HCT116 (cell line): ENCODE results near the gene DDX60. TPM values are rescaled to one million over a fixed set of nuclear protein-coding genes. Genes with fewer than 3 reads are reported as not detected.

ENCODE experiments used
- ATAC-seq: fragments of 200-7000 bp; cut with Tn5 transposase; 2 replicates; pipeline ENCODE4 v1.9.1; 2020; ENCODE audit warnings: mild to moderate bottlenecking, moderate library complexity
- BruUV-seq: library from RNA; stranded (reverse); fragments of 400-500 nt; replicated peaks from 2 replicates; lab custom pipeline; 2021; lab: Mats Ljungman, UMichigan
- CTCF ChIA-PET: fragments of 300-600 bp; sonication (Branson Sonifier 250); formaldehyde crosslinking; loops from one replicate; lab custom pipeline; 2021; ENCODE audit warnings: antibody characterized with exemption; lab: Charles Lee
- POLR2A ChIA-PET: fragments of 300-600, 350-600 bp; sonication (Branson Sonifier 250); formaldehyde crosslinking; loops from one replicate; lab custom pipeline; 2021; ENCODE audit warnings: antibody characterized with exemption; lab: Charles Lee
- RAD21 ChIA-PET, 2 experiments: fragments of 300-600 bp; sonication (Branson Sonifier 250); formaldehyde crosslinking; loops; one replicate each; lab custom pipeline; 2023; ENCODE audit warnings: low total read pairs in 2 of 2; ENCODE audit not compliant: uncharacterized antibody in 2 of 2, unreplicated experiment in 2 of 2, low non-redundant PET in 1 of 2; lab: Charles Lee
- DNase-seq: peaks from one replicate; pipeline ENCODE4 v3.0.0-alpha.2; 2010; ENCODE audit warnings: low read depth, low spot score
- H2AFZ ChIP-seq: fragments of 200-600 bp; shearing (Covaris generic), sonication (generic); 2 replicates; pipeline ENCODE4 v1.6.1; 2017; ENCODE audit warnings: low read depth, mixed run types, mixed read lengths, antibody characterized with exemption, low read length; ENCODE audit not compliant: poor library complexity, severe bottlenecking
- H3K27ac ChIP-seq: 2 replicates; pipeline ENCODE4 v1.5.1; 2012; ENCODE audit warnings: low read depth, low read length
- H3K27me3 ChIP-seq: fragments of 200-600 bp; sonication (generic); 2 replicates; pipeline ENCODE4 v1.6.1; 2016; ENCODE audit warnings: mixed run types, low read length, mixed read lengths; ENCODE audit not compliant: insufficient read depth
- H3K36me3 ChIP-seq, 2 experiments: fragments of 200-500 bp in 1 of 2; fragments of 200-600 bp in 1 of 2; sonication (Bioruptor generic) in 1 of 2; sonication (generic) in 1 of 2; 2 replicates each; pipeline versions ENCODE4 v1.5.1 to v1.6.1; 2014 to 2016; ENCODE audit warnings: low read length in 2 of 2, inconsistent platforms in 1 of 2, mixed read lengths in 1 of 2, mixed run types in 1 of 2; ENCODE audit not compliant: insufficient read depth in 2 of 2, control insufficient read depth in 1 of 2
- H3K4me1 ChIP-seq, 2 experiments: fragments of 200-600 bp in 1 of 2; sonication (generic) in 1 of 2; 2 replicates each; pipeline versions ENCODE4 v1.5.1 to v1.6.1; 2012 to 2017; ENCODE audit warnings: low read length in 2 of 2, inconsistent platforms in 1 of 2, mild to moderate bottlenecking in 1 of 2, mixed read lengths in 1 of 2, mixed run types in 1 of 2, moderate library complexity in 1 of 2; ENCODE audit not compliant: insufficient read depth in 2 of 2, control insufficient read depth in 1 of 2
- H3K4me2 ChIP-seq: fragments of 200-600 bp; sonication (generic); 2 replicates; pipeline ENCODE4 v1.6.1; 2017; ENCODE audit warnings: mixed run types, low read length, mixed read lengths
- H3K4me3 ChIP-seq, 2 experiments: fragments of 200-600 bp in 1 of 2; sonication (generic) in 1 of 2; replicated peaks in 1 of 2; 2 replicates each; pipeline ENCODE4 v1.5.1; 2011 to 2016; ENCODE audit warnings: low read length in 2 of 2, control low read depth in 1 of 2, low read depth in 1 of 2, mild to moderate bottlenecking in 1 of 2, mixed read lengths in 1 of 2, mixed run types in 1 of 2
- H3K79me2 ChIP-seq: fragments of 200-600 bp; sonication (generic); 2 replicates; pipeline ENCODE4 v1.6.1; 2017; ENCODE audit warnings: mild to moderate bottlenecking, mixed run types, low read length, moderate library complexity, mixed read lengths; ENCODE audit not compliant: insufficient read depth
- H3K9ac ChIP-seq: fragments of 200-600 bp; sonication (generic); 2 replicates; pipeline ENCODE4 v1.6.1; 2016; ENCODE audit warnings: low read length, mixed read lengths
- H3K9me2 ChIP-seq: fragments of 200-600 bp; sonication (generic), shearing (Covaris generic); 2 replicates; pipeline ENCODE4 v1.6.1; 2017; ENCODE audit warnings: mixed run types, mild to moderate bottlenecking, moderate library complexity; ENCODE audit not compliant: insufficient read depth
- H3K9me3 ChIP-seq, 2 experiments: fragments of 200-500 bp in 1 of 2; fragments of 200-600 bp in 1 of 2; sonication (Bioruptor generic) in 1 of 2; sonication (generic) in 1 of 2; 2 replicates each; pipeline ENCODE4 v1.6.1; 2014 to 2017; ENCODE audit warnings: low read length in 2 of 2, mixed read lengths in 2 of 2, inconsistent platforms in 1 of 2, low read depth in 1 of 2, mild to moderate bottlenecking in 1 of 2, mixed run types in 1 of 2, moderate library complexity in 1 of 2; ENCODE audit not compliant: control insufficient read depth in 1 of 2, insufficient read depth in 1 of 2
- H4K20me1 ChIP-seq: fragments of 200-600 bp; sonication (generic), shearing (Covaris generic); 2 replicates; pipeline ENCODE4 v1.6.1; 2017; ENCODE audit warnings: mixed run types, mild to moderate bottlenecking, moderate library complexity; ENCODE audit not compliant: insufficient read depth
- CBX3 ChIP-seq: IDR thresholded peaks from 2 replicates; pipeline ENCODE4 v1.6.1; 2012; ENCODE audit warnings: low read depth
- ELF1 ChIP-seq: IDR thresholded peaks from 2 replicates; pipeline ENCODE4 v1.6.1; 2012; ENCODE audit warnings: low read depth, borderline replicate concordance
- EZH2 ChIP-seq: fragments of 200-600 bp; sonication (generic); IDR thresholded peaks from 2 replicates; pipeline ENCODE4 v1.6.1; 2017; ENCODE audit warnings: antibody characterized with exemption, mixed run types
- FOSL1 ChIP-seq: IDR thresholded peaks from 2 replicates; pipeline ENCODE4 v1.6.1; 2012; ENCODE audit warnings: low read depth
- POLR2A ChIP-seq: IDR thresholded peaks from 2 replicates; pipeline ENCODE4 v1.7.0; 2011; ENCODE audit warnings: borderline replicate concordance; ENCODE audit not compliant: insufficient read depth, insufficient read length; ENCODE audit errors: extremely low read depth
- POLR2AphosphoS5 ChIP-seq: IDR thresholded peaks from 2 replicates; pipeline ENCODE4 v1.6.1; 2011; ENCODE audit warnings: mild to moderate bottlenecking, low read depth, low read length, moderate library complexity
- SIN3A ChIP-seq: IDR thresholded peaks from 2 replicates; pipeline ENCODE4 v1.6.1; 2012; ENCODE audit warnings: low read depth
- SP1 ChIP-seq: IDR thresholded peaks from 2 replicates; pipeline ENCODE4 v1.6.1; 2012; ENCODE audit warnings: low read depth
- SRF ChIP-seq: IDR thresholded peaks from 2 replicates; pipeline ENCODE4 v1.6.1; 2012; ENCODE audit warnings: low read depth
- TCF7L2 ChIP-seq: IDR thresholded peaks from 2 replicates; pipeline ENCODE4 v1.7.0; 2011; ENCODE audit warnings: borderline replicate concordance, inconsistent platforms; ENCODE audit not compliant: insufficient read depth, insufficient read length; ENCODE audit errors: extremely low read depth
- YY1 ChIP-seq: IDR thresholded peaks from 2 replicates; pipeline ENCODE4 v1.6.1; 2011; ENCODE audit warnings: low read length, low read depth, moderate library complexity, mild to moderate bottlenecking; ENCODE audit not compliant: insufficient replicate concordance; ENCODE audit errors: extremely low read depth
- ZFX ChIP-seq: fragments of 450-650 bp; IDR thresholded peaks from 2 replicates; pipeline ENCODE4 v1.6.1; 2017
- intact Hi-C: fragments of 100-400 bp; cut with micrococcal nuclease; formaldehyde crosslinking; loops from 2 replicates; pipeline ENCODE4 v1.10.0; 2022
- total RNA-seq: library from RNA; stranded (reverse); gene quantifications from one replicate; pipeline ENCODE4 v1.2.1, GENCODE V29; 2021; ENCODE audit not compliant: unreplicated experiment
- TF ChIP-seq, protein P1 (sequence below): IDR thresholded peaks from 2 replicates; pipeline ENCODE4 v1.6.1; 2011; ENCODE audit warnings: mild to moderate bottlenecking, low read length, moderate library complexity; ENCODE audit not compliant: insufficient replicate concordance; ENCODE audit errors: extremely low read depth

The DDX60 gene
- total RNA-seq, 1 experiment from 2014 or later: 6.5 TPM

DNA sequence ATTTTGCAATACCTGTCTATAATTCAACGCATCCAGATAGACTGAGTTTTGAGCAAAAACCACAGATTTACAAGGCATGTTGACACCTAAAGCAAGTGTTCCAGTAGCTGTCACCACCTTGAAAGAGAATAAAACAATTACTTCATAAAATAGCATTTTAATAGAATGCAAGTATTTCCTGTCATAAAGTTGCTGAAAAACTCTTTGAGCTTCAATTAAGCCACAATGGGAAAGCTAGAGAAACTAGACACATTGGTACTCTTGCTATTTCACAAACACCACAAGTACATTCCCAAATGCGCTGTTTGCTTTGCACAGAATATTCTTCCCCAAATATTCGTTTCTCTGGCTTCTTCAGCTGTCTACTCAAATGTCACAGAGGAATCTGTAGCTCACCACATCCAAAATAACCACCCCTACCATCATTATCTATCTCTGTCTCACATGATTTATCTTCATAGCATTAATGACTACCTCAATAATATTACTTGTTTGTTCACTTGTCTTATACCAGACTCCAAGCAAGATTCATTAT is 70.3 kb downstream of the DDX60 start:
- ChIA-PET CTCF (no interaction called here), POLR2A (no interaction called here), RAD21 (no interaction called here)
- ATAC-seq (no peak), DNase-seq (no peak)
- H2AFZ ChIP-seq: no peak overlapping the region
- no peak overlapping the region for H3K4me3 ChIP-seq
- H3K27me3 ChIP-seq: no peaks in the 10 kb centered on the region
- H4K20me1 ChIP-seq: no peaks in the 10 kb centered on the region
- H3K4me2 ChIP-seq: no peak overlapping the region
- no peaks in the 10 kb centered on the region for H3K9me3 ChIP-seq
- H3K9me2 ChIP-seq: no peaks in the 10 kb centered on the region
- no peak overlapping the region for H3K27ac ChIP-seq
- H3K9ac ChIP-seq: no peak overlapping the region
- no peaks in the 10 kb centered on the region for H3K36me3 ChIP-seq
- no peak for TF ChIP-seq SIN3A
- TF ChIP-seq ELF1: no peak
- no peak for TF ChIP-seq TCF7L2
- intact Hi-C loops: no loop called here
- no peaks in the 10 kb centered on the region for H3K79me2 ChIP-seq
- BruUV-seq: no TSS peak
- H3K4me1 ChIP-seq: no peaks in the 10 kb centered on the region

DNA sequence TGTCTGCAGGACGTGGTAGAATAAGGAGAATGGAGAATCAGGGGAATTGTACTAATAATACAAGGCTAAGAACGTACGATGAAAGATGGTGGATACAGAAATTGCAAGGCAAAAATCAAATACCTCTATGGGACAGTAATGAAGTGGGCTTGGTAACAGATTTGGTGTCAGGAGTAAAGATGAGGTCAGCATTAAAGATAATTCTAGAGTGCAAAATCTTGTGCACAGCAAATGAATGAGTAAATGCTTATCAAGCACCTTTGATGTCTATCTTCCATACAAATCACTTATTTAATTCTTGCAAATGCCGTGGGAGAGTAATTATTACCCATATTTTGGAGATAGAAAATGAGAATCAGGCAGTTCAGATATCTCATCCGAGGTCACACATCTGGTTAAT is 70.9 kb downstream of the DDX60 start:
- Histone ChIP-seq H3K79me2 (no peaks in the 10 kb centered on the region), H3K4me2 (no peak overlapping the region), H3K9me3 (peaks cover 0 to 4% of the 10 kb centered on the region in 2 experiments; a peak in 2 of 4 replicates), H3K27ac (no peak overlapping the region), H3K27me3 (no peaks in the 10 kb centered on the region), H3K36me3 (0 out of 4 replicates have a peak, but pooled peaks cover 0 to 2% of the 10 kb centered on the region in 2 experiments), H3K4me3 (no peak overlapping the region), H2AFZ (no peak overlapping the region), H3K9me2 (no peaks in the 10 kb centered on the region), H3K9ac (no peak overlapping the region), H4K20me1 (no peaks in the 10 kb centered on the region), H3K4me1 (no peaks in the 10 kb centered on the region)
- no peak for TF ChIP-seq ZFX
- no peak for TF ChIP-seq CBX3
- no peak for TF ChIP-seq POLR2A
- no peak for TF ChIP-seq SIN3A
- TF ChIP-seq EZH2: no peak
- TF ChIP-seq, protein P1, sequence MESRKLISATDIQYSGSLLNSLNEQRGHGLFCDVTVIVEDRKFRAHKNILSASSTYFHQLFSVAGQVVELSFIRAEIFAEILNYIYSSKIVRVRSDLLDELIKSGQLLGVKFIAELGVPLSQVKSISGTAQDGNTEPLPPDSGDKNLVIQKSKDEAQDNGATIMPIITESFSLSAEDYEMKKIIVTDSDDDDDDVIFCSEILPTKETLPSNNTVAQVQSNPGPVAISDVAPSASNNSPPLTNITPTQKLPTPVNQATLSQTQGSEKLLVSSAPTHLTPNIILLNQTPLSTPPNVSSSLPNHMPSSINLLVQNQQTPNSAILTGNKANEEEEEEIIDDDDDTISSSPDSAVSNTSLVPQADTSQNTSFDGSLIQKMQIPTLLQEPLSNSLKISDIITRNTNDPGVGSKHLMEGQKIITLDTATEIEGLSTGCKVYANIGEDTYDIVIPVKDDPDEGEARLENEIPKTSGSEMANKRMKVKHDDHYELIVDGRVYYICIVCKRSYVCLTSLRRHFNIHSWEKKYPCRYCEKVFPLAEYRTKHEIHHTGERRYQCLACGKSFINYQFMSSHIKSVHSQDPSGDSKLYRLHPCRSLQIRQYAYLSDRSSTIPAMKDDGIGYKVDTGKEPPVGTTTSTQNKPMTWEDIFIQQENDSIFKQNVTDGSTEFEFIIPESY: no peak
- no peak for TF ChIP-seq ELF1
- no peak for TF ChIP-seq POLR2AphosphoS5
- TF ChIP-seq SP1: no peak
- no peak for TF ChIP-seq FOSL1
- no peak for TF ChIP-seq YY1
- no peak for TF ChIP-seq SRF
- no peak for ATAC-seq
- ChIA-PET POLR2A (no interaction called here), CTCF (no interaction called here), RAD21 (no interaction called here)
- intact Hi-C loops: no loop called here
- no peak for DNase-seq
- no TSS peak for BruUV-seq
